ENCODE measurements around the gene LMX1A. TPM values are rescaled to one million over a fixed set of nuclear protein-coding genes. Genes with fewer than 3 reads are reported as not detected.

The LMX1A gene
- total RNA-seq, 1 donor from 2014 or later = not detected

GRCh38 chr1:165290148-165290547, 66.4 kb downstream of the LMX1A start:
- H3K36me3 Mint-ChIP-seq (ENCODE audit: low read depth) = no peaks in the 10 kb centered on the region
- H3K4me1 Mint-ChIP-seq = no peaks in the 10 kb centered on the region
- H3K4me3 Mint-ChIP-seq = no peak overlapping the region
- DNase-seq = no peak
- intact Hi-C loops (cut with micrococcal nuclease) = no loop called here
- H3K27ac Mint-ChIP-seq = no peak overlapping the region
- no peaks in the 10 kb centered on the region for H3K9me3 Mint-ChIP-seq
- peaks cover 12% of the 10 kb centered on the region for H3K27me3 Mint-ChIP-seq

- no peak overlapping the region for H3K27ac Mint-ChIP-seq
Observed at GRCh38 chr1:165289556-165289955, 67.0 kb downstream of the LMX1A start.

GRCh38 chr1:165288350-165289120, 68.0 kb downstream of the LMX1A start:
- H3K9me3 Mint-ChIP-seq = no peaks in the 10 kb centered on the region
- H3K27ac Mint-ChIP-seq = no peak overlapping the region
- H3K36me3 Mint-ChIP-seq (ENCODE audit: low read depth) = no peaks in the 10 kb centered on the region
- peaks cover 12% of the 10 kb centered on the region for H3K27me3 Mint-ChIP-seq
- no peaks in the 10 kb centered on the region for H3K4me1 Mint-ChIP-seq
- intact Hi-C loops (cut with micrococcal nuclease) = no loop called here
- no peak for DNase-seq
- H3K4me3 Mint-ChIP-seq = no peak overlapping the region

More at GRCh38 chr1:165289556-165289955, 67.0 kb downstream of the LMX1A start:
- intact Hi-C loops (cut with micrococcal nuclease) = no loop called here
- Mint-ChIP-seq H3K4me3 (no peak overlapping the region), H3K4me1 (no peaks in the 10 kb centered on the region), H3K27me3 (peaks cover 12% of the 10 kb centered on the region), H3K36me3 (ENCODE audit: low read depth) (no peaks in the 10 kb centered on the region), H3K9me3 (no peaks in the 10 kb centered on the region)
- no peak for DNase-seq

GRCh38 chr1:165287781-165288180, 68.7 kb downstream of the LMX1A start:
- intact Hi-C loops (cut with micrococcal nuclease) = no loop called here
- H3K4me3 Mint-ChIP-seq = no peak overlapping the region
- H3K4me1 Mint-ChIP-seq = no peaks in the 10 kb centered on the region
- no peak overlapping the region for H3K27ac Mint-ChIP-seq
- DNase-seq = no peak
- H3K27me3 Mint-ChIP-seq = peaks cover 13% of the 10 kb centered on the region
- no peaks in the 10 kb centered on the region for H3K36me3 Mint-ChIP-seq (ENCODE audit: low read depth)
- H3K9me3 Mint-ChIP-seq = no peaks in the 10 kb centered on the region

- no peak overlapping the region for H3K4me3 Mint-ChIP-seq
- intact Hi-C loops (cut with micrococcal nuclease) = no loop called here
Observed at GRCh38 chr1:165287329-165287728, 69.2 kb downstream of the LMX1A start.

GRCh38 chr1:165284454-165284853, 72.1 kb downstream of the LMX1A start:
- Mint-ChIP-seq H3K36me3 (ENCODE audit: low read depth) (no peaks in the 10 kb centered on the region), H3K9me3 (no peaks in the 10 kb centered on the region)

More at GRCh38 chr1:165287329-165287728, 69.2 kb downstream of the LMX1A start:
- Mint-ChIP-seq H3K27ac (no peak overlapping the region), H3K9me3 (no peaks in the 10 kb centered on the region), H3K36me3 (ENCODE audit: low read depth) (no peaks in the 10 kb centered on the region), H3K27me3 (peaks cover 14% of the 10 kb centered on the region), H3K4me1 (no peaks in the 10 kb centered on the region)
- no peak for DNase-seq

GRCh38 chr1:165281207-165281901, 75.2 kb downstream of the LMX1A start:
- no peak for DNase-seq
- no peaks in the 10 kb centered on the region for H3K36me3 Mint-ChIP-seq (ENCODE audit: low read depth)
- no peaks in the 10 kb centered on the region for H3K9me3 Mint-ChIP-seq
- H3K27me3 Mint-ChIP-seq = peaks cover 9% of the 10 kb centered on the region
- intact Hi-C loops (cut with micrococcal nuclease) = no loop called here
- H3K27ac Mint-ChIP-seq = no peak overlapping the region
- H3K4me3 Mint-ChIP-seq = no peak overlapping the region
- no peaks in the 10 kb centered on the region for H3K4me1 Mint-ChIP-seq

More at GRCh38 chr1:165284454-165284853, 72.1 kb downstream of the LMX1A start:
- Mint-ChIP-seq H3K4me1 (no peaks in the 10 kb centered on the region), H3K27me3 (peaks cover 20% of the 10 kb centered on the region), H3K27ac (no peak overlapping the region), H3K4me3 (no peak overlapping the region)
- no peak for DNase-seq
- intact Hi-C loops (cut with micrococcal nuclease) = no loop called here

- DNase-seq = no peak
- no peak overlapping the region for H3K27ac Mint-ChIP-seq
- no peaks in the 10 kb centered on the region for H3K36me3 Mint-ChIP-seq (ENCODE audit: low read depth)
- intact Hi-C loops (cut with micrococcal nuclease) = no loop called here
- H3K4me1 Mint-ChIP-seq = no peaks in the 10 kb centered on the region
- H3K27me3 Mint-ChIP-seq = peaks cover 9% of the 10 kb centered on the region
- H3K4me3 Mint-ChIP-seq = no peak overlapping the region
- no peaks in the 10 kb centered on the region for H3K9me3 Mint-ChIP-seq
Observed at GRCh38 chr1:165279882-165280281, 76.6 kb downstream of the LMX1A start.

GRCh38 chr1:165276314-165276713, 80.2 kb downstream of the LMX1A start:
- H3K36me3 Mint-ChIP-seq (ENCODE audit: low read depth) = no peaks in the 10 kb centered on the region
- H3K27ac Mint-ChIP-seq = no peak overlapping the region
- peaks cover 6% of the 10 kb centered on the region for H3K27me3 Mint-ChIP-seq
- H3K9me3 Mint-ChIP-seq = no peaks in the 10 kb centered on the region
- no peaks in the 10 kb centered on the region for H3K4me1 Mint-ChIP-seq
- no peak for DNase-seq
- intact Hi-C loops (cut with micrococcal nuclease) = no loop called here
- no peak overlapping the region for H3K4me3 Mint-ChIP-seq

- DNase-seq = no peak
- Mint-ChIP-seq H3K36me3 (ENCODE audit: low read depth) (no peaks in the 10 kb centered on the region), H3K27ac (no peak overlapping the region), H3K4me1 (no peaks in the 10 kb centered on the region), H3K27me3 (no peaks in the 10 kb centered on the region), H3K4me3 (no peak overlapping the region), H3K9me3 (no peaks in the 10 kb centered on the region)
- intact Hi-C loops (cut with micrococcal nuclease) = no loop called here
Observed at GRCh38 chr1:165265196-165265838, 91.2 kb downstream of the LMX1A start.

- H3K9me3 Mint-ChIP-seq = no peaks in the 10 kb centered on the region
- H3K4me3 Mint-ChIP-seq = no peak overlapping the region
- intact Hi-C loops (cut with micrococcal nuclease) = loop anchor here (5.0 kb wide), 1 partner anchor 332 kb away; no protein-coding TSS in a partner anchor
- no peak for DNase-seq
- H3K27ac Mint-ChIP-seq = no peak overlapping the region
- H3K36me3 Mint-ChIP-seq (ENCODE audit: low read depth) = no peaks in the 10 kb centered on the region
- H3K4me1 Mint-ChIP-seq = no peaks in the 10 kb centered on the region
- no peaks in the 10 kb centered on the region for H3K27me3 Mint-ChIP-seq
Observed at GRCh38 chr1:165259706-165260428, 96.6 kb downstream of the LMX1A start.

- Mint-ChIP-seq H3K4me3 (no peak overlapping the region), H3K27ac (no peak overlapping the region), H3K4me1 (no peaks in the 10 kb centered on the region), H3K9me3 (no peaks in the 10 kb centered on the region), H3K36me3 (ENCODE audit: low read depth) (no peaks in the 10 kb centered on the region), H3K27me3 (no peaks in the 10 kb centered on the region)
- intact Hi-C loops (cut with micrococcal nuclease) = loop anchor here (5.0 kb wide), 1 partner anchor 333 kb away; no protein-coding TSS in a partner anchor
- DNase-seq = no peak
Observed at GRCh38 chr1:165259236-165259635, 97.3 kb downstream of the LMX1A start.

GRCh38 chr1:165257969-165258459, 98.5 kb downstream of the LMX1A start:
- Mint-ChIP-seq H3K4me3 (no peak overlapping the region), H3K27ac (no peak overlapping the region), H3K9me3 (no peaks in the 10 kb centered on the region), H3K4me1 (no peaks in the 10 kb centered on the region), H3K36me3 (ENCODE audit: low read depth) (no peaks in the 10 kb centered on the region), H3K27me3 (no peaks in the 10 kb centered on the region)
- peak; percentile 80 for DNase-seq
- intact Hi-C loops (cut with micrococcal nuclease) = loop anchor here (5.0 kb wide), 1 partner anchor 334 kb away; no protein-coding TSS in a partner anchor

All from activated CD4-positive, alpha-beta T cell treated with anti-CD3 and anti-CD28 coated beads, Interleukin-2, amount 10 ng/mL, durations not matched to agents 24 days and 14 days (primary cell).